Activated naive CD8-positive, alpha-beta T cell treated with anti-CD3 and anti-CD28 coated beads, Interleukin-2, amount 10 ng/mL, durations not matched to agents 7 days and 5 days (primary cell): Measurements from ENCODE around the gene MPHOSPH10. TPM values are rescaled to one million over a fixed set of nuclear protein-coding genes. Genes with fewer than 3 reads are reported as not detected.
"Not testable (repeated sequence)": the region's sequence is repeated elsewhere in the genome, so short reads cannot be mapped to it uniquely, and the experiment has no call there.

ENCODE experiments used
- ATAC-seq: fragments of 150-1000 bp; cut with Tn5 transposase; one replicate; pipeline ENCODE4 v1.10.0; 2021; ENCODE audit warnings: low read depth, moderate library complexity
- POLR2A ChIA-PET: fragments of 350-600 bp; sonication (Branson Sonifier 250); formaldehyde crosslinking; loops from one replicate; lab custom pipeline; 2021; ENCODE audit warnings: antibody characterized with exemption; lab: Charles Lee
- DNase-seq: peaks from one replicate; pipeline ENCODE4 v3.0.0; 2021
- H3K27ac Mint-ChIP-seq: one replicate; pipeline ENCODE4 v1.8.0; 2022; ENCODE audit warnings: mild to moderate bottlenecking, mixed read lengths
- H3K27me3 Mint-ChIP-seq: one replicate; pipeline ENCODE4 v1.8.0; 2022; ENCODE audit warnings: mild to moderate bottlenecking, moderate library complexity, mixed read lengths
- H3K36me3 Mint-ChIP-seq: one replicate; pipeline ENCODE4 v1.8.0; 2021; ENCODE audit warnings: mild to moderate bottlenecking, mixed read lengths
- H3K4me1 Mint-ChIP-seq: one replicate; pipeline ENCODE4 v1.8.0; 2021; ENCODE audit warnings: mixed read lengths
- H3K4me3 Mint-ChIP-seq: one replicate; pipeline ENCODE4 v1.8.0; 2022; ENCODE audit warnings: mild to moderate bottlenecking, moderate library complexity, mixed read lengths
- H3K9me3 Mint-ChIP-seq: one replicate; pipeline ENCODE4 v1.8.0; 2021; ENCODE audit warnings: mixed read lengths
- total RNA-seq, 2 experiments: library from RNA; stranded (reverse); gene quantifications; one replicate each; pipeline ENCODE4 v1.2.3, GENCODE V29; 2021

Gene MPHOSPH10
- total RNA-seq, 2 experiments from 2014 or later: 36.0 to 37.2 TPM

- H3K4me1 Mint-ChIP-seq, DNase-seq, H3K27ac Mint-ChIP-seq, H3K4me3 Mint-ChIP-seq, H3K27me3 Mint-ChIP-seq, H3K36me3 Mint-ChIP-seq, ATAC-seq, H3K9me3 Mint-ChIP-seq: not testable (repeated sequence)
- POLR2A ChIA-PET: interaction anchor here (1.1 to 3.0 kb wide), 3 partner anchors 31 to 201 kb away, joined by 5 to 43 read pairs (median 10); partner anchors contain the start of genes NAGK and ZNF638
Measured at GRCh38 chr2:71131387-71132166, 1.1 kb downstream of the MPHOSPH10 start.

GRCh38 chr2:71133603-71134002 is 3.2 kb downstream of the MPHOSPH10 start:
- Mint-ChIP-seq H3K4me3 (no peak overlapping the region), H3K9me3 (no peaks in the 10 kb centered on the region), H3K27me3 (no peaks in the 10 kb centered on the region), H3K36me3 (peaks cover 14% of the 10 kb centered on the region), H3K27ac (no peak overlapping the region), H3K4me1 (peaks cover 2% of the 10 kb centered on the region)
- no peak for ATAC-seq
- POLR2A ChIA-PET: interaction anchor here (2.1 kb wide), 1 partner anchor 65 kb away, joined by 5 read pairs; the partner anchor contains the start of gene NAGK
- DNase-seq: no peak

- peaks cover 21% of the 10 kb centered on the region for H3K36me3 Mint-ChIP-seq
Measured at GRCh38 chr2:71136174-71136573, 5.7 kb downstream of the MPHOSPH10 start.

GRCh38 chr2:71143782-71144181 is 13.3 kb downstream of the MPHOSPH10 start:
- no peak for ATAC-seq
- DNase-seq: no peak
- Mint-ChIP-seq H3K4me1 (peaks cover 1% of the 10 kb centered on the region), H3K36me3 (peaks cover 24% of the 10 kb centered on the region), H3K4me3 (no peak overlapping the region), H3K9me3 (no peaks in the 10 kb centered on the region), H3K27me3 (no peaks in the 10 kb centered on the region), H3K27ac (no peak overlapping the region)
- POLR2A ChIA-PET: interaction anchor here (1.1 kb wide), 1 partner anchor 76 kb away, joined by 3 read pairs; no protein-coding TSS in a partner anchor

More at GRCh38 chr2:71136174-71136573, 5.7 kb downstream of the MPHOSPH10 start:
- DNase-seq (no peak), ATAC-seq (no peak)
- Mint-ChIP-seq H3K4me3 (no peak overlapping the region), H3K4me1 (no peaks in the 10 kb centered on the region), H3K27ac (no peak overlapping the region), H3K27me3 (no peaks in the 10 kb centered on the region), H3K9me3 (no peaks in the 10 kb centered on the region)
- POLR2A ChIA-PET: no interaction called here

GRCh38 chr2:71148506-71149063 is 18.2 kb downstream of the MPHOSPH10 start:
- POLR2A ChIA-PET: no interaction called here
- Mint-ChIP-seq H3K27me3 (no peaks in the 10 kb centered on the region), H3K9me3 (no peaks in the 10 kb centered on the region), H3K27ac (peak overlapping the region; percentile 31), H3K4me3 (no peak overlapping the region), H3K4me1 (peaks cover 1% of the 10 kb centered on the region), H3K36me3 (peaks cover 19% of the 10 kb centered on the region)
- ATAC-seq (no peak), DNase-seq (no peak)

- POLR2A ChIA-PET: no interaction called here
- Mint-ChIP-seq H3K9me3 (no peaks in the 10 kb centered on the region), H3K4me3 (no peak overlapping the region), H3K27me3 (no peaks in the 10 kb centered on the region), H3K36me3 (peaks cover 13% of the 10 kb centered on the region), H3K4me1 (peaks cover 1% of the 10 kb centered on the region), H3K27ac (peak overlapping the region; percentile 48)
- DNase-seq: no peak
- no peak for ATAC-seq
Measured at GRCh38 chr2:71150082-71150816, 19.8 kb downstream of the MPHOSPH10 start.

- H3K9me3 Mint-ChIP-seq: no peaks in the 10 kb centered on the region
Measured at GRCh38 chr2:71151620-71152019, 21.2 kb downstream of the MPHOSPH10 start.

GRCh38 chr2:71153585-71154224 is 23.3 kb downstream of the MPHOSPH10 start:
- H3K9me3 Mint-ChIP-seq: no peaks in the 10 kb centered on the region

More at GRCh38 chr2:71151620-71152019, 21.2 kb downstream of the MPHOSPH10 start:
- ATAC-seq (no peak), DNase-seq (no peak)
- POLR2A ChIA-PET: no interaction called here
- peaks cover 6% of the 10 kb centered on the region for H3K27me3 Mint-ChIP-seq
- H3K4me3 Mint-ChIP-seq: no peak overlapping the region
- H3K36me3 Mint-ChIP-seq: peaks cover 8% of the 10 kb centered on the region
- no peak overlapping the region for H3K27ac Mint-ChIP-seq
- no peaks in the 10 kb centered on the region for H3K4me1 Mint-ChIP-seq

GRCh38 chr2:71154279-71154678 is 23.8 kb downstream of the MPHOSPH10 start:
- H3K4me1 Mint-ChIP-seq: peaks cover 6% of the 10 kb centered on the region
- POLR2A ChIA-PET: no interaction called here
- peaks cover 2% of the 10 kb centered on the region for H3K36me3 Mint-ChIP-seq
- H3K9me3 Mint-ChIP-seq: no peaks in the 10 kb centered on the region
- ATAC-seq (no peak), DNase-seq (no peak)
- peaks cover 8% of the 10 kb centered on the region for H3K27me3 Mint-ChIP-seq
- H3K27ac Mint-ChIP-seq: no peak overlapping the region
- H3K4me3 Mint-ChIP-seq: no peak overlapping the region

More at GRCh38 chr2:71153585-71154224, 23.3 kb downstream of the MPHOSPH10 start:
- ATAC-seq: no peak
- Mint-ChIP-seq H3K4me1 (peaks cover 6% of the 10 kb centered on the region), H3K4me3 (no peak overlapping the region), H3K36me3 (peaks cover 2% of the 10 kb centered on the region), H3K27me3 (peaks cover 8% of the 10 kb centered on the region), H3K27ac (no peak overlapping the region)
- no peak for DNase-seq
- POLR2A ChIA-PET: no interaction called here

GRCh38 chr2:71154798-71155197 is 24.4 kb downstream of the MPHOSPH10 start:
- Mint-ChIP-seq H3K4me1 (peaks cover 6% of the 10 kb centered on the region), H3K27ac (no peak overlapping the region), H3K4me3 (no peak overlapping the region), H3K27me3 (peaks cover 8% of the 10 kb centered on the region), H3K36me3 (peaks cover 2% of the 10 kb centered on the region), H3K9me3 (no peaks in the 10 kb centered on the region)
- POLR2A ChIA-PET: no interaction called here
- peak; percentile 59 for ATAC-seq
- DNase-seq: no peak

GRCh38 chr2:71155846-71156245 is 25.4 kb downstream of the MPHOSPH10 start:
- H3K4me1 Mint-ChIP-seq: peaks cover 6% of the 10 kb centered on the region
- no peaks in the 10 kb centered on the region for H3K36me3 Mint-ChIP-seq
- no peak overlapping the region for H3K4me3 Mint-ChIP-seq
- ATAC-seq (no peak), DNase-seq (no peak)
- POLR2A ChIA-PET: no interaction called here
- no peaks in the 10 kb centered on the region for H3K9me3 Mint-ChIP-seq
- peaks cover 8% of the 10 kb centered on the region for H3K27me3 Mint-ChIP-seq
- no peak overlapping the region for H3K27ac Mint-ChIP-seq

- Mint-ChIP-seq H3K4me1 (peaks cover 6% of the 10 kb centered on the region), H3K27me3 (peaks cover 8% of the 10 kb centered on the region), H3K4me3 (no peak overlapping the region), H3K27ac (no peak overlapping the region), H3K36me3 (no peaks in the 10 kb centered on the region), H3K9me3 (no peaks in the 10 kb centered on the region)
- DNase-seq (no peak), ATAC-seq (no peak)
- POLR2A ChIA-PET: no interaction called here
Measured at GRCh38 chr2:71156573-71156972, 26.1 kb downstream of the MPHOSPH10 start.
